ENCODE measurements around the gene ARSA.

- TF ChIP-seq TAF1 (IDR thresholded peaks at IDR 0.05; ENCODE audit: low read depth, low read length) (no peak), POLR2A (IDR thresholded peaks at IDR 0.05; ENCODE audit: low read depth, low read length) (no peak), POLR2AphosphoS5 (IDR thresholded peaks at IDR 0.05; ENCODE audit: low read depth, low read length) (no peak), SPI1 (IDR thresholded peaks at IDR 0.05; ENCODE audit: low read depth, low read length) (no peak)
These were observed 13.1 kb upstream of the ARSA start for GRCh38 chr22:50640857-50641647.

Data from GM12891 (cell line).